ENCODE measurements around the gene GPANK1. TPM values are rescaled to one million over a fixed set of nuclear protein-coding genes. Genes with fewer than 3 reads are reported as not detected.

The GPANK1 gene
- total RNA-seq, 1 experiment from 2014 or later, result 29.1 TPM

DNA sequence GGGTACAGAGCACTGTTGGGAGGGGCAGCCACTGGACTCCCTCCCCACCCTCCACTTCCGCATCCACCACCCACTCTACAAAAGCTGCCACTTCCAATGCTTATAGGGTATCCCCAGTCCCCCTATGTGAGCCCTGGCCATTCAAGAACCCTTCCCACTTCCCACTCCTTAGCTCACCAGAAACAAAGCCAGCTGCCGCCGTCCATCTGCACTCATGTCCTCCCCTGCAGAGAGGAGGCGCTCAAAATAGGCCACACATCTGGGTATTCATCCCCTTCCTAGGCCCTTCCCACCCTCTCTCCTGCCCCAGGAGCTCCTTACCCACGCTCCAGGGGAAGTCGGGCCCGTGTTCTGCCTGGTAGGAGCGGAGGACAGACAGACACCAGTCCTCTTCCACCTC, 22.5 kb upstream of the GPANK1 start:
- Mint-ChIP-seq H3K27me3 (ENCODE audit: low read depth) (peaks cover 3% of the 10 kb centered on the region), H3K9me3 (no peaks in the 10 kb centered on the region), H3K4me3 (no peak overlapping the region), H3K27ac (no peak overlapping the region), H3K36me3 (peaks cover 15% of the 10 kb centered on the region), H3K4me1 (peaks cover 7% of the 10 kb centered on the region)
- ATAC-seq, result no peak
- TF ChIP-seq PRRX2 (CRISPR knock-in tag; IDR thresholded peaks at IDR 0.05) (no peak), ZNF138 (CRISPR knock-in tag; conservative IDR thresholded peaks at IDR 0.05) (no peak), ESRRA (CRISPR knock-in tag; IDR thresholded peaks at IDR 0.05; ENCODE audit: borderline replicate concordance) (no peak), NFATC4 (CRISPR knock-in tag; IDR thresholded peaks at IDR 0.05) (no peak), GRHL2 (CRISPR knock-in tag; IDR thresholded peaks at IDR 0.05; ENCODE audit: insufficient replicate concordance, severe bottlenecking) (no peak)
- TF ChIP-seq, protein P1, sequence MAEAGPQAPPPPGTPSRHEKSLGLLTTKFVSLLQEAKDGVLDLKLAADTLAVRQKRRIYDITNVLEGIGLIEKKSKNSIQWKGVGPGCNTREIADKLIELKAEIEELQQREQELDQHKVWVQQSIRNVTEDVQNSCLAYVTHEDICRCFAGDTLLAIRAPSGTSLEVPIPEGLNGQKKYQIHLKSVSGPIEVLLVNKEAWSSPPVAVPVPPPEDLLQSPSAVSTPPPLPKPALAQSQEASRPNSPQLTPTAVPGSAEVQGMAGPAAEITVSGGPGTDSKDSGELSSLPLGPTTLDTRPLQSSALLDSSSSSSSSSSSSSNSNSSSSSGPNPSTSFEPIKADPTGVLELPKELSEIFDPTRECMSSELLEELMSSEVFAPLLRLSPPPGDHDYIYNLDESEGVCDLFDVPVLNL (CRISPR knock-in tag; IDR thresholded peaks at IDR 0.05; ENCODE audit: borderline replicate concordance, low read depth), result no peak
- TF ChIP-seq, protein P2, sequence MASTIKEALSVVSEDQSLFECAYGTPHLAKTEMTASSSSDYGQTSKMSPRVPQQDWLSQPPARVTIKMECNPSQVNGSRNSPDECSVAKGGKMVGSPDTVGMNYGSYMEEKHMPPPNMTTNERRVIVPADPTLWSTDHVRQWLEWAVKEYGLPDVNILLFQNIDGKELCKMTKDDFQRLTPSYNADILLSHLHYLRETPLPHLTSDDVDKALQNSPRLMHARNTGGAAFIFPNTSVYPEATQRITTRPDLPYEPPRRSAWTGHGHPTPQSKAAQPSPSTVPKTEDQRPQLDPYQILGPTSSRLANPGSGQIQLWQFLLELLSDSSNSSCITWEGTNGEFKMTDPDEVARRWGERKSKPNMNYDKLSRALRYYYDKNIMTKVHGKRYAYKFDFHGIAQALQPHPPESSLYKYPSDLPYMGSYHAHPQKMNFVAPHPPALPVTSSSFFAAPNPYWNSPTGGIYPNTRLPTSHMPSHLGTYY (CRISPR knock-in tag; IDR thresholded peaks at IDR 0.05), result no peak
- ChIA-PET POLR2A (interaction anchor here (0.5 to 0.6 kb wide), 2 partner anchors 85 to 286 kb away, joined by 3 read pairs; no protein-coding TSS in a partner anchor), CTCF (interaction anchor here (1.2 kb wide), 1 partner anchor 50 kb away, joined by 5 read pairs; no protein-coding TSS in a partner anchor)
- no peak for DNase-seq (ENCODE audit: low spot score)

DNA sequence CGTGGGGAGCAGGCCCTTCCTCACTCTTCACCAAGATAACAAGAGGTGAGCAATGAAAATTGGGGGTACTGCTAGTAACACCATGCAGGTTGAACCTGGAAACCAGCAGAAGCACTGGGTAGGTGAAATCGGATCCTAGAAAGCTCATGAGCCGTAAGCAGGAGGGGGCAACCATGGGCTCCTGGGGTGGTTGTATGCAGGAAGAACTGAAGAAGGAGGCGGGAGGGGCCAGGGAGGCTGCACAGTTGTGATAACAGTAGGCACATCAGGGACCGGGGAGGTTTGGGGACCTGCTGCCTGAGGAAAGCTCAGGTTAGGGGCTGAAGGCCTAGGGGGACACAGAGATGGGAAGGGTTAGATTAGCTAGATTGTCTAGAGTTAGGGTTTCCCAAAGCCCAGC, 21.7 kb upstream of the GPANK1 start:
- ChIA-PET POLR2A (interaction anchor here (0.6 kb wide), 1 partner anchor 285 kb away, joined by 3 read pairs; no protein-coding TSS in a partner anchor), CTCF (no interaction called here)
- Mint-ChIP-seq H3K4me3 (no peak overlapping the region), H3K27ac (no peak overlapping the region), H3K9me3 (no peaks in the 10 kb centered on the region), H3K27me3 (ENCODE audit: low read depth) (peaks cover 11% of the 10 kb centered on the region), H3K4me1 (peaks cover 9% of the 10 kb centered on the region), H3K36me3 (peaks cover 15% of the 10 kb centered on the region)
- ATAC-seq (no peak), DNase-seq (ENCODE audit: low spot score) (no peak)
- TF ChIP-seq, protein P3, sequence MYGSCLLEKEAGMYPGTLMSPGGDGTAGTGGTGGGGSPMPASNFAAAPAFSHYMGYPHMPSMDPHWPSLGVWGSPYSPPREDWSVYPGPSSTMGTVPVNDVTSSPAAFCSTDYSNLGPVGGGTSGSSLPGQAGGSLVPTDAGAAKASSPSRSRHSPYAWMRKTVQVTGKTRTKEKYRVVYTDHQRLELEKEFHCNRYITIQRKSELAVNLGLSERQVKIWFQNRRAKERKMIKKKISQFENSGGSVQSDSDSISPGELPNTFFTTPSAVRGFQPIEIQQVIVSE (CRISPR knock-in tag; IDR thresholded peaks at IDR 0.05; ENCODE audit: borderline replicate concordance), result no peak
- TF ChIP-seq FOXJ3 (CRISPR knock-in tag; IDR thresholded peaks at IDR 0.05; ENCODE audit: borderline replicate concordance) (no peak), NFYB (CRISPR knock-in tag; conservative IDR thresholded peaks at IDR 0.05; ENCODE audit: low read depth) (no peak), SOX15 (CRISPR knock-in tag; IDR thresholded peaks at IDR 0.05) (no peak), SP1 (CRISPR knock-in tag; conservative IDR thresholded peaks at IDR 0.05) (no peak), ZNF263 (CRISPR knock-in tag; IDR thresholded peaks at IDR 0.05; ENCODE audit: low read depth) (no peak), ZNF423 (CRISPR knock-in tag; IDR thresholded peaks at IDR 0.05) (no peak), HMGA2 (CRISPR knock-in tag; IDR thresholded peaks at IDR 0.05) (no peak), GABPB1 (CRISPR knock-in tag; IDR thresholded peaks at IDR 0.05) (no peak), NR2C2 (CRISPR knock-in tag; IDR thresholded peaks at IDR 0.05) (no peak), GRHL2 (CRISPR knock-in tag; IDR thresholded peaks at IDR 0.05; ENCODE audit: insufficient replicate concordance, severe bottlenecking) (no peak)
- TF ChIP-seq, protein P4, sequence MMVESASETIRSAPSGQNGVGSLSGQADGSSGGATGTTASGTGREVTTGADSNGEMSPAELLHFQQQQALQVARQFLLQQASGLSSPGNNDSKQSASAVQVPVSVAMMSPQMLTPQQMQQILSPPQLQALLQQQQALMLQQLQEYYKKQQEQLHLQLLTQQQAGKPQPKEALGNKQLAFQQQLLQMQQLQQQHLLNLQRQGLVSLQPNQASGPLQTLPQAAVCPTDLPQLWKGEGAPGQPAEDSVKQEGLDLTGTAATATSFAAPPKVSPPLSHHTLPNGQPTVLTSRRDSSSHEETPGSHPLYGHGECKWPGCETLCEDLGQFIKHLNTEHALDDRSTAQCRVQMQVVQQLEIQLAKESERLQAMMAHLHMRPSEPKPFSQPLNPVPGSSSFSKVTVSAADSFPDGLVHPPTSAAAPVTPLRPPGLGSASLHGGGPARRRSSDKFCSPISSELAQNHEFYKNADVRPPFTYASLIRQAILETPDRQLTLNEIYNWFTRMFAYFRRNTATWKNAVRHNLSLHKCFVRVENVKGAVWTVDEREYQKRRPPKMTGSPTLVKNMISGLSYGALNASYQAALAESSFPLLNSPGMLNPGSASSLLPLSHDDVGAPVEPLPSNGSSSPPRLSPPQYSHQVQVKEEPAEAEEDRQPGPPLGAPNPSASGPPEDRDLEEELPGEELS (CRISPR knock-in tag; IDR thresholded peaks at IDR 0.05), result no peak
- TF ChIP-seq, protein P5, sequence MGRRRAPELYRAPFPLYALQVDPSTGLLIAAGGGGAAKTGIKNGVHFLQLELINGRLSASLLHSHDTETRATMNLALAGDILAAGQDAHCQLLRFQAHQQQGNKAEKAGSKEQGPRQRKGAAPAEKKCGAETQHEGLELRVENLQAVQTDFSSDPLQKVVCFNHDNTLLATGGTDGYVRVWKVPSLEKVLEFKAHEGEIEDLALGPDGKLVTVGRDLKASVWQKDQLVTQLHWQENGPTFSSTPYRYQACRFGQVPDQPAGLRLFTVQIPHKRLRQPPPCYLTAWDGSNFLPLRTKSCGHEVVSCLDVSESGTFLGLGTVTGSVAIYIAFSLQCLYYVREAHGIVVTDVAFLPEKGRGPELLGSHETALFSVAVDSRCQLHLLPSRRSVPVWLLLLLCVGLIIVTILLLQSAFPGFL (CRISPR knock-in tag; IDR thresholded peaks at IDR 0.05; ENCODE audit: borderline replicate concordance), result no peak
- TF ChIP-seq, protein P6, sequence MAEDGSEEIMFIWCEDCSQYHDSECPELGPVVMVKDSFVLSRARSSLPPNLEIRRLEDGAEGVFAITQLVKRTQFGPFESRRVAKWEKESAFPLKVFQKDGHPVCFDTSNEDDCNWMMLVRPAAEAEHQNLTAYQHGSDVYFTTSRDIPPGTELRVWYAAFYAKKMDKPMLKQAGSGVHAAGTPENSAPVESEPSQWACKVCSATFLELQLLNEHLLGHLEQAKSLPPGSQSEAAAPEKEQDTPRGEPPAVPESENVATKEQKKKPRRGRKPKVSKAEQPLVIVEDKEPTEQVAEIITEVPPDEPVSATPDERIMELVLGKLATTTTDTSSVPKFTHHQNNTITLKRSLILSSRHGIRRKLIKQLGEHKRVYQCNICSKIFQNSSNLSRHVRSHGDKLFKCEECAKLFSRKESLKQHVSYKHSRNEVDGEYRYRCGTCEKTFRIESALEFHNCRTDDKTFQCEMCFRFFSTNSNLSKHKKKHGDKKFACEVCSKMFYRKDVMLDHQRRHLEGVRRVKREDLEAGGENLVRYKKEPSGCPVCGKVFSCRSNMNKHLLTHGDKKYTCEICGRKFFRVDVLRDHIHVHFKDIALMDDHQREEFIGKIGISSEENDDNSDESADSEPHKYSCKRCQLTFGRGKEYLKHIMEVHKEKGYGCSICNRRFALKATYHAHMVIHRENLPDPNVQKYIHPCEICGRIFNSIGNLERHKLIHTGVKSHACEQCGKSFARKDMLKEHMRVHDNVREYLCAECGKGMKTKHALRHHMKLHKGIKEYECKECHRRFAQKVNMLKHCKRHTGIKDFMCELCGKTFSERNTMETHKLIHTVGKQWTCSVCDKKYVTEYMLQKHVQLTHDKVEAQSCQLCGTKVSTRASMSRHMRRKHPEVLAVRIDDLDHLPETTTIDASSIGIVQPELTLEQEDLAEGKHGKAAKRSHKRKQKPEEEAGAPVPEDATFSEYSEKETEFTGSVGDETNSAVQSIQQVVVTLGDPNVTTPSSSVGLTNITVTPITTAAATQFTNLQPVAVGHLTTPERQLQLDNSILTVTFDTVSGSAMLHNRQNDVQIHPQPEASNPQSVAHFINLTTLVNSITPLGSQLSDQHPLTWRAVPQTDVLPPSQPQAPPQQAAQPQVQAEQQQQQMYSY (CRISPR knock-in tag; IDR thresholded peaks at IDR 0.05), result no peak
- TF ChIP-seq, protein P7, sequence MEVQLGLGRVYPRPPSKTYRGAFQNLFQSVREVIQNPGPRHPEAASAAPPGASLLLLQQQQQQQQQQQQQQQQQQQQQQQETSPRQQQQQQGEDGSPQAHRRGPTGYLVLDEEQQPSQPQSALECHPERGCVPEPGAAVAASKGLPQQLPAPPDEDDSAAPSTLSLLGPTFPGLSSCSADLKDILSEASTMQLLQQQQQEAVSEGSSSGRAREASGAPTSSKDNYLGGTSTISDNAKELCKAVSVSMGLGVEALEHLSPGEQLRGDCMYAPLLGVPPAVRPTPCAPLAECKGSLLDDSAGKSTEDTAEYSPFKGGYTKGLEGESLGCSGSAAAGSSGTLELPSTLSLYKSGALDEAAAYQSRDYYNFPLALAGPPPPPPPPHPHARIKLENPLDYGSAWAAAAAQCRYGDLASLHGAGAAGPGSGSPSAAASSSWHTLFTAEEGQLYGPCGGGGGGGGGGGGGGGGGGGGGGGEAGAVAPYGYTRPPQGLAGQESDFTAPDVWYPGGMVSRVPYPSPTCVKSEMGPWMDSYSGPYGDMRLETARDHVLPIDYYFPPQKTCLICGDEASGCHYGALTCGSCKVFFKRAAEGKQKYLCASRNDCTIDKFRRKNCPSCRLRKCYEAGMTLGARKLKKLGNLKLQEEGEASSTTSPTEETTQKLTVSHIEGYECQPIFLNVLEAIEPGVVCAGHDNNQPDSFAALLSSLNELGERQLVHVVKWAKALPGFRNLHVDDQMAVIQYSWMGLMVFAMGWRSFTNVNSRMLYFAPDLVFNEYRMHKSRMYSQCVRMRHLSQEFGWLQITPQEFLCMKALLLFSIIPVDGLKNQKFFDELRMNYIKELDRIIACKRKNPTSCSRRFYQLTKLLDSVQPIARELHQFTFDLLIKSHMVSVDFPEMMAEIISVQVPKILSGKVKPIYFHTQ (CRISPR knock-in tag; IDR thresholded peaks at IDR 0.05), result no peak

Data from WTC11 (cell line).